HG03575 (cell line): Measurements from ENCODE around the gene LZIC.

Experiments
- ATAC-seq: cut with Tn5 transposase; IDR thresholded peaks from one replicate; pipeline ENCODE4 v1.9.1; 2021; ENCODE audit not compliant: unreplicated experiment, insufficient number of reproducible peaks, low FRiP score; ENCODE audit errors: extremely low read depth

LZIC gene

DNA sequence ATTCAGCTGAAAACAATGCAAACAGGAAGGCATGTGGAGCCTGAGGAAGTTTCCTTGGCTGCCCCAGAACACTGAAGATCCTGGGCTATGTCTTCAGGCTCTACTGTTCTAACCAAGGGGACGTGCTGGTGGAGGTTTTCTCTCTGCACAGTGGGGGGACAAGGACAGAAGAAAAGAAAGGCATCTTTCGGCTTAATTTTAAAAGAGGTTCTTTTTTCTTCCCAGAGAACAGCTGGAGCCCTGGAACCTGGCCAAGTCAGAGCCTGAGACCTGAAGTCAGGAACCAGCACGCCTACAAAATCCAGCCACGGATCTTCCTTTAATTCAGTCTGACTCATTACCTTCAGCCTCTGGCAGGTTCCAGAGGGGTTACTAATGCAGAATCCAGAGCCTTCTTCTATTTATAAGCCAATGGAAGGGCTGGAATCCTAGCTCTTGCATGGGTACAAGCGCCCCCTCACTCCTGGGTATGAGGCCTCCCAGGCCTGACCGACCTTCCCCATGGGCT is 52.9 kb downstream of the LZIC start:
- no peak for ATAC-seq

DNA sequence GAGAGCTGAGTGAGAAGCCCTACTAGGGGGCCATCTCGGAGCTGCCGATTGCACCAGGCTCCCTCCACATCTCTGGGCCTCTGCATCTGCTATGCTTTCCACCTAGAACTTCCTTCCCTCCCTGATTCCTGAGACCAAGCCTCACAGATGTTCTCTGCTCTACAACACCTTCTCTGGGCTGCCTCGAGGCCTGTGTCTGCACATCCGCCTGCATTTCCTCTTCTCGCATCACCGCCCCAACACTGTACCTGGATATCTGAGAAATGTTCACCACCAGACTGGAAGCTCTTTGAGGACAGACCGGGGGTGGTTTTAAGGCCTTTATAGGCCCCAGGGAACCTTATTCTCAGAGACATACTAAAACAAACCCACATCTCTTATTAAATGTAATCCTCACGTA is 53.8 kb downstream of the LZIC start:
- no peak for ATAC-seq

DNA sequence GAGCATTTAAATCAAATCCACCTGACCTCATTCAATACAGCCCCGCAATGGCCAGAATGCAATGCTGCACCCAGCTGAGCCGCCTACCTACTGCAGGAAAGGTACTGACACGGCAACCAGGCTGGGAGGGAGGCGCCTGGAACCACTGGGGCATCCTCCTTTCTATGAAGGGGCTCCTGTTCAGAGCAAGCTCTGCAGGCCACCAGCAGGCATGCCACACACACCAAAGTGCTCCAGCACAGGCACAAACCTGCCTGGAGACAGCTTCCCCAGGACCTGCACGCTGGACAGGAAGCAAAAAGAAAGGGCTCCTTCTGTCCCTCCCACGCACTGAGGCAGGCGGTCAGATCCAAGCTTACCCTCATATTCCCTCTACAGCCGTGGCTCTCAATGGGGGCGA is 54.3 kb downstream of the LZIC start:
- ATAC-seq, result no peak

DNA sequence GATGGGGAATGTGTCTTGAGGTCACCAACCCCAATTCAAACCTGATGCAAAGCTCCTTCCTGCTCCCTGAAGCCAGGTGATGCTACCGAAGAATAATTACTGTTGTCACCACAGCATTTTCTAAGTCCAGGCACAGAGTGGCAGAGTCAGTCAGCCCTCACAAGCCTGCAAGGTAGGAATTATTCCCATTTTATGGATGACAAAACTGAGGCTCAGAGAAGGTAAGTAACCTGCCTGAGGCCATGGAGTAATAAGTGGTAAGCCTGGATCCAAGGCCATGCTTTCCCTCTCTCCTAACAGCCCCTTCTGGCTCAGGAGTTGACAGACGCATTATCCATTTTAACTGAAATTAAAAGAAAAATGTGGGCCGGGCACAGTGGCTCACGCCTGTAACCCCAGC is 56.1 kb downstream of the LZIC start:
- no peak for ATAC-seq

DNA sequence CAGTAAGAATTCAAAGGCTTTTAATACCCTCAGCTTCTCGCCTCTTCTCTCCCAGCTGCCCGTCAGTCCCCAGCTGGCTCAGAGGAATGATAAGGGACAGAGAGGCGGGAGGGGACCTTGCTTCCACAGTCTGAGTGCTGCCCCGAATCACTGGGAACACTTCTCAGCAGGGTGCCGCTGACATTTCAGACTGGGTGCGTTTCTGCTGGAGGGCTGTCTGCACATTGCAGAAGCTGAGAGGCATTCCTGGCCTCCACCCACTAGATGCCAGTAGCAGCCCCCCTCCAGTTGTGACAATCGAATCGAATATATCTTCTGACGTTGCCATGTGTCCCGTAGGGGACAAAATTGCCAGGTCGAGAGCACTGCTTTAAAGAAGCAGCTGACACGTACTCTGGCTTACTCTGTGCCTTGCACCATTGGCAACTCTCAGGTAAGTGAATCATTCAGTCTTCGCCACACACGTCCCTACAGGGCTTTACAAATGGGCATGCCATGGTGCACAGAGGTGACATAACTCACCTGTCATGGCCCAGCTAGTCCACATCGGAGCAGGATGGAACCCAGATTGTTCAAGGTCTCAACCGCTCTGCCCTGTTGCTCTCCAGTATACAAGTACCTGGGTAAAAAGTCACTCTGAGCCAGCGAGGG is 57.0 kb downstream of the LZIC start:
- no peak for ATAC-seq

DNA sequence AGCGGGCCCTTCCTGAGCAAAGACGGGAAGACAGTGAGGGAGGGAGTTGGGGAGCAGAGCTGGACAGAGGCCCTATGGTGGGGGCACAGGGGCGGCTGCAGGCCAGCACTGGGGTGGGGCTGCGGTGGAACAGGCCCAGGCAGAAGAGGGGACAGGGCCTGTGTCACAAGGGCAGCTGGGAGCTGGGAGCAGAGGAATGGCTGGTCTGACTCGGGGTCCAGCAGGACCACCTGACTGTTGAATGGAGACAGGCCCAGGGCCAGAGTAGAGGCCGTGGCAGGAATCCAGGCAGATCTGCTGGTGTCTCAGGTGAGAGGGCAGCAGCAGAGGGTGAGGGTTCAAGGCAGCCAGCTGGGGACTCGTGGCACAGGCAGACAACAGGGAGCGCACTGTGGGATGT is 58.4 kb downstream of the LZIC start:
- no peak for ATAC-seq

DNA sequence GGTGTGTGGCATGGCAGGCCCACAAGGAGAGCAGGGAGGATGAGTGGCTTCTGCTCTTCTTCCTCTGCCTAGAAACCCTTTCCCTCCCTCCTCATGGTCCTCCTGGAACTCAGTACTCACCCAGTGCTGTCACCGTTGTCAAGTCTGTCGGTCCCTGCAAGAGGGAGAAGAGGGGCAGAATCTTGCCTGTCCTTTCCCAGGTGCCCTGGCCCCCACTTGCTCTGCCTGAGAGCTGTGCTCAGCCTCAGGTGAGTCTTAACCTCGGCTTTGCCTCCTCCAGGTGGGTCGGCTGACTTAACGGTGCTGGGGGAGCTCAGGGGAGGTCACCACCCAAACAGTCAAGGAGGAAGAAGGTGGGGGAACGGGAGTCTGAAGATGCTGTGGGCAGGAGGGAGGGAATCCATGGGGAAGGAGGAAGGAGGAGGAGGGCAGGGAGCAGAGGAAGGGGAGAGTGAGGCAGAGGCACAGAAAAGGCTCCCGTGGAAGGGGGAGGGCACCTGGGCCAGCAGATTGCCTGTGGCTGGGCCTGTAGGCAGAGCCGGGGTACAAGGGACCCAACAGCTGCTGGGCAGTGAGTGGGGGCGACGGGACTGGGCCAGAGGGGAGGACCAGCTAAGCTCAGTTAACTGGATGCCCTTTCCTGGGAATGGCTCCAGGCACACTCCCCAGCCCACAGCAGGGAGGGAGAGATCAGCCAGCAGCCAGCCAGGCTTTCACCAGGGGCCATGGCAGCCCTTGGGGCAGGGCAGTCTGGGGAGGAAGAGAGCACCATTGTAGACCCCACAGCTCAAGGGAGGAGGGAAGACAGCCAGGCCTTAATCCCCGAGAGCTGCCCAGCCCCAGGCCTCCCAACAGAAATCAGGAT is 59.4 kb downstream of the LZIC start:
- ATAC-seq, result no peak

DNA sequence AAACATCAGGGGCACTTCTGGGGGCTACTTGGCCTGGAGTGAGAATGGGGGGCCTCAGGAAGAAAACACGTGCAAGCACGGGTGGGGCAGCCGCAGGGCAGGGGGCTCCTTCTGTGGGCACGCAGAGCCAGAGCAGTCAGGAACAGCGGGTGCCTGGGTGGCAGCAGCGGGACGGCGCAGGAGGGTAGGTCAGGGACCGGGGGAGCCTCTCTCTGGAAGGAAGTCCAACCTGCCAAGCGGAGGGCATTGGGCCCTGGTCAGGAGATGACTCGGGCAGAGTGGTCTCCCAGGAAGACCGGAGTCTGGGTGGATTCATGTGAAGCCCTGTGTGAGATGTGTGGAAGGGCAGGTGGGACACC is 60.3 kb downstream of the LZIC start:
- ATAC-seq, result no peak

DNA sequence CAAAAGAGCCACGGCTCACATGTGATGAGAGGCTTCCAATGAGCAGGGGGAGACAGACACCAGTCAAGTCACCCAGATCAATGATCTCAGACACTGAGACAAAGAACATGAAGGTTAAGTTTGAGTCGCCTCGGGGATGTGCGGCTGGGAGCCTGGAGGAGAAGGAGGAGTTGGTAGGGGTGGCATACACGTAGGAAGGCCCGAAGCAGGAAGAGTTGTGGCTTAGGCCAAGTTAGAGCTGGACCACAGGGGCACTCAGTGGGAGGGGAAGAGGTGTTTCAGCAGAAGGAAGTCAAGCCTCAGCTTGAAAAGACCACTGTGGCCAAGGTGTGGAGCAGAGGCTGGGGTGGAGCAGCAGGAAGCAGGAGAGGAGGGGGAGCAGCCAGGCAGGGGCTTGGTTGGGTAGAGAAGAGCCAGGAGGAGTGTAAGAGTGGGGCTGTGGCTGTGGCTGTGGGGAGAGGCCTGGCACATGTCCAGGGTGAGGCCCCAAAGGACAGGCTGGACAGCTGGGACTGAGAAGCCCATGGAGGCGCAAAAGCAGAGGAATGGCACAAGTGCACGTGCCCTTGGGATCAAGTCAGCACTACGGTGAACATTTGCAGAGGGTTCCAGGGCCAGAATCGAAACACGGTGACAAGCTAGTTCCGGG is 60.8 kb downstream of the LZIC start:
- no peak for ATAC-seq

DNA sequence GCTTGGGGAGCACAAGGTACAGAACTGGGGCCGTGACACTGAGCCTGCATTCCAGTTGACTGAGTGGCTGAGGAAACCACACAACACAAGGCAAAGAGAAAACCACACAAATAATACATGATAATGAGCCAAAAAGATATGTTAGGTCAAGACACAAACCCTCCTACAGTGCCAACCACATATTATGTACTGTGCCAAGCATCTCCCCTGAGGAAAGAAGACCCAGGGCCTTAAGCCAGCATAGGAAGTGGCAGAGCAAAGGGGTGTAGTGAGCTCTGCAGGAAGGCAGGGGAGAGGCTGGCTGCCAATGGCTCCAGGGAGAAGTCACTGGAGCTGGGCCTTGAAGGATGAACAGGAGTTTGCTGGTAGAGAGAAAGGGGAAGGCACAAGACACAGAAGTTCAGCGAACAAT is 61.3 kb downstream of the LZIC start:
- ATAC-seq, result no peak
